ENCODE results near the gene C2CD4D. TPM values are rescaled to one million over a fixed set of nuclear protein-coding genes. Genes with fewer than 3 reads are reported as not detected.

Gene C2CD4D
- total RNA-seq, 1 experiment from 2014 or later: 0.94 TPM

- ChIA-PET CTCF (interaction anchor here (0.5 to 2.0 kb wide), 11 partner anchors 9 to 139 kb away, joined by 3 to 17 read pairs (median 5); partner anchors contain the start of genes C2CD4D, CELF3, MRPL9 and TDRKH), POLR2A (interaction anchor here (0.5 kb wide), 1 partner anchor 31 kb away, joined by 3 read pairs; no protein-coding TSS in a partner anchor)
- no peaks in the 10 kb centered on the region for H3K36me3 Mint-ChIP-seq
- H3K4me1 Mint-ChIP-seq: peaks cover 47% of the 10 kb centered on the region
- no peak for TF ChIP-seq ATF2 (CRISPR knock-in tag; IDR thresholded peaks at IDR 0.05; ENCODE audit: borderline replicate concordance, low read depth)
- TF ChIP-seq E2F5 (CRISPR knock-in tag; IDR thresholded peaks at IDR 0.05): no peak
- TF ChIP-seq TCF7 (CRISPR knock-in tag; IDR thresholded peaks at IDR 0.05; ENCODE audit: low read depth): no peak
- TF ChIP-seq ERG (CRISPR knock-in tag; IDR thresholded peaks at IDR 0.05): no peak
- TF ChIP-seq SP1 (CRISPR knock-in tag; conservative IDR thresholded peaks at IDR 0.05): no peak
- no peak for TF ChIP-seq ZNF512 (CRISPR knock-in tag; IDR thresholded peaks at IDR 0.05; ENCODE audit: borderline replicate concordance)
- no peak for TF ChIP-seq E2F1 (CRISPR knock-in tag; IDR thresholded peaks at IDR 0.05)
- no peak for TF ChIP-seq NR3C1 (CRISPR knock-in tag; conservative IDR thresholded peaks at IDR 0.05; ENCODE audit: low read depth)
- no peak for TF ChIP-seq HMGA2 (CRISPR knock-in tag; IDR thresholded peaks at IDR 0.05)
- no peak for TF ChIP-seq FOXK1 (CRISPR knock-in tag; IDR thresholded peaks at IDR 0.05)
- TF ChIP-seq TP53 (CRISPR knock-in tag; IDR thresholded peaks at IDR 0.05): no peak
- no peak for TF ChIP-seq ARID4B (CRISPR knock-in tag; IDR thresholded peaks at IDR 0.05; ENCODE audit: borderline replicate concordance)
- no peak for TF ChIP-seq ETV6 (CRISPR knock-in tag; IDR thresholded peaks at IDR 0.05)
- TF ChIP-seq IRF1 (CRISPR knock-in tag; IDR thresholded peaks at IDR 0.05): no peak
- TF ChIP-seq SOX15 (CRISPR knock-in tag; IDR thresholded peaks at IDR 0.05): no peak
- H3K27ac Mint-ChIP-seq: no peak overlapping the region
- no peak for DNase-seq (ENCODE audit: low spot score)
- ATAC-seq: no peak
- H3K9me3 Mint-ChIP-seq: no peaks in the 10 kb centered on the region
- H3K4me3 Mint-ChIP-seq: no peak overlapping the region
- H3K27me3 Mint-ChIP-seq (ENCODE audit: low read depth): peaks cover 6% of the 10 kb centered on the region; the same call in 1 of the 2 replicates
Measured at GRCh38 chr1:151830055-151830454, 9.6 kb downstream of the C2CD4D start.

All from WTC11 (cell line).